HG02798 (cell line): ENCODE data around the gene EMC6.
"Not testable (repeated sequence)": the region's sequence is repeated elsewhere in the genome, so short reads cannot be mapped to it uniquely, and the experiment has no call there.

Experiments
- ATAC-seq: cut with Tn5 transposase; IDR thresholded peaks from one replicate; pipeline ENCODE4 v1.9.1; 2021; ENCODE audit warnings: mild to moderate bottlenecking; ENCODE audit not compliant: unreplicated experiment, poor library complexity

The EMC6 gene

DNA sequence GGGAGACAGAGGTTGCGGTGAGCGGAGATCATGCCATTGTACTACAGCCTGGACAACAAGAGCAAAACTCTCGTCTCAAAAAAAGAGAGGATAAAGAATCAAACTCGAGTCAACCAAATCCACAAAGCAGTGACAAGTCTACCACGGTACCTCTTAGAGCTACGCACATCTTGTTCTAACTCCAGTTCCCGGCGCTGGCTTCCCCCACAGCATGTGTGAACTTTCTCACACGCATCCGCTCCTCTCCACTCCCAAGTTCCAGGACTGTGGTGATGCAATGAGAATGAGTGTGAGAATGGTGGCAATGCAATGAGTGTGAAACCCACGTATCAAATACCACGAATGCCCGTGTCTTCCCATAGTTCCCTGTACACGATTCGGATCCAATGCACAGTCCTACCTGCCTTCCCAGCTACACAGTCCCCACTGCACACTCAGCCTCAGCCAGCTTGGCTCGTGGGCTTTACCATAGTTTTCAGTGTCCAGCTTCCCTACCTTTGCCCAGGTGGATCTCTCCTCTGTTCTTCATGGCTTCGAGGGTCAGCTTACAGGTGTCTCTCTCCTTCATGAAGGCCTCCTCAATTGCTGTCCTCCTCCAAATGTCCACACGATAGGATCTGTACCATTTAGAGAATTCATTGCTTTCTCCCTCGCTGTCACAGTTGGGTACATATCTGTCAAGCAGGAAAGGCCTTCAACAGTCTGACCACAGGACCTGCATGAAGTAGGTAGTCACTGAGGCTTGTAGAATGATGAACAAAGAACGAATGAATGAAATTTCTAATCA is 36.5 kb downstream of the EMC6 start:
- no peak for ATAC-seq

DNA sequence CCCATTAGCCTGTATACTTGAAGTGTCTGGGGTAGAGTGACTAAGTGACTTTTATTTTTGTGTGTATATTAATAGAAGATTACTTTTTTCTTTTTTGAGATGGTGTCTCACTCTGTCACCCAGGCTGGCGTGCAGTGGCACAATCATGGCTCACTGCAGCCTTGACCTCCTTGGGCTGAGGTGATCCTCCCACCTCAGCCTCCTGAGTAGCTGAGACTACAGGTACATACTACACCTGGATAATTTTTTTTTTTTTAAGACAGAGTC is 37.0 kb downstream of the EMC6 start:
- not testable (repeated sequence) for ATAC-seq

DNA sequence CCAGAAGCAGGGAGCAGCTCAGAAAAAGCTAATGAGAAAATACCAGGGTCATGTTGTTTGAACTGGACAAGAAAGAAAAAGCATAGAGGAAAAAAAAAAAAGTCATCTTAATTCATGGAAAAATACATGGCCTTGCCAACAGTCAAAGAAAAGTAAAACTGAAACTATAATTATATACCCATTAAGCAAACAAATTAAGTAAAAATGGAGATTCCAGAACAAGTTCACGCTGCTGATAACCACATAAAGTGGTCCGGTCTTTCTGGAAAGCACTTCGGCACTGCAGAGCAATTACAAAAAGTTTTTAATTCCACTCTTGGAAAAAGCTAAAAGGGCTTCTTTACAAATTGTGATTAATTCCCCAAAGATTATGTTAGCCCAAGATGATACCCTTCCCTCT is 39.8 kb downstream of the EMC6 start:
- ATAC-seq = no peak

DNA sequence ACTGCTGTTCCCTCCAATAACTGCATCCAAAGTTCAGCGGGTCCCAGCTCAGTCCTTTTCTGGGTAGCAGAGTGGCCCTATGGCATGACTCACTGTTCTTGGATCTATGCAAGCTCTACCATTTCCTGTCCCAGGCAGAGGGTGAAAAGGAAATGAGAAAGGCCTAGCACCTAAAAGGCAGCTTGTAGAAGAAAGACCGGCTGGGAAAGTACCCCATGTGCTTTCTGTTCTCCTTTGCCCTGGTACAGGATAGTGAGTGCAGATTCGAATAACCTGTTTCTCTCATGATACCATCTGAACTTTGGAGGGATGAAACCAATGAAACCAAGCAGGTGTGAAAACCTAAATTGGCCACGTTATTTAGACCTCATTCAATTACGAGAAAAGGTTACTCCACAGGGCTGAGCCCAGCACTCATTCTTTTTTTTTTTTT is 42.4 kb downstream of the EMC6 start:
- peak; percentile 94 for ATAC-seq

DNA sequence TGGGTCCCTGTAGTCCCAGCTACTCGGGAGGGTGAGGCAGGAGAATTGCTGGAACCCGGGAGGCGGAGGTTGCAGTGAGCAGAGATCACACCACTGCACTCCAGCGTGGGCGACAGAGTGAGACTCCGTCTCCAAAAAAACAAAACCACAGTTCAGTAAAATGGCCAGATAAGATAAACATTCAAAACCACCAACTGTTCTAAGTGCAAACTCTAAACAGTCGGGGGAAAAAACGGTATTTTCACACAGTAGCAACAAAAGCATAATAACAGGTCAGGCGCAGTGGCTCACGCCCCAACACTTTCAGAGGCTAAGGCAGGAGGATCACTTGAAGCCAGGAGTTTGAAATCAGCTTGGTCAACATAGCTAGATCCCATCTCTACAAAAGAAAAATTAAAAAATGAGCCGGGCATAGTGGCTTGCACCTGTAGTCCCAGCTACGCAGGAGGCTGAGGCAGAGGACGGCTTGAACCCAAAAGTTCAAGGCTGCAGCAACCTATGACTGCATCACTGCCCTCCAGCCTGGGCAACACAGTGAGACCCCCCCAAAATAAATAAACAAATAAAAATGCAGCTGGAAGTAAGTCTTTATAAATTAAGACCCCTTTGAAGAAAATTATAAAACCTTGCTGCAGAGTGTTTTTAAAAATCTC is 44.3 kb downstream of the EMC6 start:
- no peak for ATAC-seq

DNA sequence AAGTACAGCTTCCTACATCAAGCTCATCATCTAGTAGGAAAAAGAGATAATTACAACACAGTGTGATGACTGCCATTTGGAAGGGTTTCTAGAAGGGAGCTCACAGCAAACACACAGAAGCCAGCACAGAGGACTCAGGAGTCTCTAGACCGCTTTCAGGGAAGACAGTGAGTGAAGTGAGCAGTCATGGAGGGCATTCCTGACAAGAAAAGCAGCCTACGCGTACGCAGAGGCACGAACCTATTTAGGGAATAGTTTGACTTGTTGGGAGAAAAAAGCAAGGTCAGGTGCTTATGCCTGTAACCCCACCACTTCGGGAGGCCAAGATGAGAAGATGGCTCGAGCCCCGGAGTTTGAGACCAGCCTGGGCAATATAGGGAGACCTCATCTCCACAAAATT is 46.7 kb downstream of the EMC6 start:
- no peak for ATAC-seq

DNA sequence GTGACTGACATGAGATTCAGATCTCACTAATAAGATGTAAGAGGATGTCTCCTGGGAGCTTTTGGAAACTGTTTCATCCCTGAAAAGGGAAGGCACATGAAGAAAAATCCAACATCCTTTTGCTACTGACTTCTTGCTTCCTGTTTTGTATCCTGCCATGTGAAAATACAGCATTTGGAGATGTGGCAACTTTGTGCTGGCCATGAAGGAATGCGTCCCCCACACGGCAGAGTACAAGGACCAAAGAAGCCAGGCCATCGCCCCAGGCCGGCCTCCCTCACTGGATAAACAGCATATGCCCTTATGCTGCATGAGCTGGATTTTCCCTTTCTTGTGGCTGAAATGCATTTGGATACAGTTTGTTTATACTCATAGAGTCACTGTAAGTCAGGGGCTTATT is 49.6 kb downstream of the EMC6 start:
- no peak for ATAC-seq

DNA sequence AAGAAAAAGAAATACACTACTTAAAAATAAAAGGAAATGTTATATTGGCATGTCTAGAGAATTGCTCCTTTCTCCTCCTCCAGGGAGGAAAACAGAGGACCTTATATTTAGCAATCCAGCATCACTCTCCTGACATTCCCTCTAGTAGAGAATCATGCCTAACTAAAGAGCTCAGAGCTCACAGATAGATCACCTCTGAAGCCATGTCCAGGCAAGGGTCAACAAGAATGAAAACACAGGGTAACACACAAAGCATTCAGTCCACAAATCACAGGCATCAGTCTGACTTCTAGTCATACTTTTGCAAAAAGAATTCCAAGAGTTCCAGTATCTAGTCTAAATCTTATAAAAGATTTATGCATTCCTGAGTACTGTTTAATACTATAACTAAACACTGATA is 50.7 kb downstream of the EMC6 start:
- ATAC-seq = no peak
